K562 (cell line): ENCODE data around the gene PSME1. TPM values are rescaled to one million over a fixed set of nuclear protein-coding genes. Genes with fewer than 3 reads are reported as not detected.

Source experiments
- ASH1L ChIP-seq: fragments of 450-650 bp; IDR thresholded peaks from 2 replicates; pipeline ENCODE4 v1.6.1; 2018; ENCODE audit warnings: borderline replicate concordance, mild to moderate bottlenecking, low read depth; ENCODE audit not compliant: partially characterized antibody
- FOXA1 ChIP-seq: fragments of 450-650 bp; IDR thresholded peaks from 2 replicates; pipeline ENCODE4 v1.6.1; 2016; ENCODE audit warnings: mild to moderate bottlenecking, borderline replicate concordance
- JUND ChIP-seq, 2 experiments: IDR thresholded peaks; 2 replicates in 1 of 2; 3 replicates in 1 of 2; pipeline ENCODE4 v1.6.1; 2011; ENCODE audit warnings: borderline replicate concordance in 2 of 2, low read depth in 2 of 2, low read length in 2 of 2, improper control_type of control experiment in 1 of 2, missing biosample characterization in 1 of 2, missing genetic modification characterization in 1 of 2, missing genetic modification reagents in 1 of 2
- LCOR ChIP-seq: sonication (generic); formaldehyde crosslinking; IDR thresholded peaks from 2 replicates; pipeline ENCODE4 v1.8.0; 2022; ENCODE audit warnings: mild to moderate bottlenecking, missing genetic modification reagents
- RNF2 ChIP-seq: sonication (generic); IDR thresholded peaks from 2 replicates; pipeline ENCODE4 v1.6.1; 2016
- SMAD1 ChIP-seq: fragments of 150-350 bp; IDR thresholded peaks from 2 replicates; pipeline ENCODE4 v1.6.1; 2014; ENCODE audit warnings: low read length, low read depth; ENCODE audit not compliant: partially characterized antibody
- SRSF1 ChIP-seq: fragments of 200-400 bp; formaldehyde crosslinking; IDR thresholded peaks from 2 replicates; pipeline ENCODE4 v1.6.1; 2017; ENCODE audit warnings: mild to moderate bottlenecking, low read depth, low read length, moderate library complexity
- TEAD1 ChIP-seq, 2 experiments: fragments of 450-650 bp in 1 of 2; sonication (generic) in 1 of 2; formaldehyde crosslinking; IDR thresholded peaks; 2 replicates each; pipeline versions ENCODE4 v1.4.0 to v1.8.0; 2020 to 2022; ENCODE audit warnings: mild to moderate bottlenecking in 2 of 2, missing genetic modification reagents in 1 of 2
- TEAD4 ChIP-seq, 2 experiments: sonication (generic) in 1 of 2; formaldehyde crosslinking in 1 of 2; IDR thresholded peaks; 2 replicates each; pipeline versions ENCODE4 v1.6.1 to v1.8.0; 2012 to 2022; ENCODE audit warnings: borderline replicate concordance in 1 of 2, inconsistent platforms in 1 of 2, low read length in 1 of 2, mild to moderate bottlenecking in 1 of 2, missing genetic modification reagents in 1 of 2
- THRB ChIP-seq: fragments of 450-650 bp; formaldehyde crosslinking; conservative IDR thresholded peaks from 2 replicates; pipeline ENCODE4 v1.4.0; 2022; ENCODE audit warnings: mild to moderate bottlenecking, missing genetic modification characterization
- UBTF ChIP-seq, 2 experiments: IDR thresholded peaks; 2 replicates each; pipeline ENCODE4 v1.6.1; 2012; ENCODE audit warnings: improper control_type of control experiment in 2 of 2, low read depth in 2 of 2, low read length in 2 of 2, borderline replicate concordance in 1 of 2
- ZBED1 ChIP-seq: IDR thresholded peaks from 2 replicates; pipeline ENCODE4 v1.6.1; 2014
- ZBTB11 ChIP-seq, 3 experiments: fragments of 200-800 bp in 1 of 3; fragments of 250-450 bp in 1 of 3; fragments of 450-650 bp in 1 of 3; sonication (Bioruptor Pico) in 1 of 3; sonication (Bioruptor generic) in 1 of 3; formaldehyde crosslinking in 1 of 3; IDR thresholded peaks; 2 replicates each; pipeline versions ENCODE4 v1.6.1 to v1.8.0; 2016 to 2022; ENCODE audit warnings: mild to moderate bottlenecking in 2 of 3, missing genetic modification characterization in 2 of 3, missing compliant biosample characterization in 1 of 3, moderate library complexity in 1 of 3
- ZBTB7A ChIP-seq: IDR thresholded peaks from 2 replicates; pipeline ENCODE4 v1.6.1; 2011; ENCODE audit warnings: low read depth, mild to moderate bottlenecking, low read length, moderate library complexity, borderline replicate concordance; ENCODE audit not compliant: control insufficient read depth
- ZNF146 ChIP-seq: IDR thresholded peaks from one replicate; pipeline ENCODE4 v1.6.1; 2018; ENCODE audit warnings: missing compliant biosample characterization; ENCODE audit not compliant: unreplicated experiment
- ZNF408 ChIP-seq: fragments of 250-450 bp; sonication (Bioruptor Pico); IDR thresholded peaks from 2 replicates; pipeline ENCODE4 v1.4.0; 2020; ENCODE audit warnings: low read depth, mild to moderate bottlenecking, moderate library complexity
- ZNF511 ChIP-seq: sonication (generic); formaldehyde crosslinking; IDR thresholded peaks from 2 replicates; pipeline ENCODE4 v1.8.0; 2022; ENCODE audit warnings: mild to moderate bottlenecking, missing genetic modification reagents
- polyA plus RNA-seq, 8 experiments: library from polyadenylated mRNA; depleted of rRNA in 4 of 8; stranded (reverse) in 5 of 8; unstranded in 3 of 8; fragments of >200 nt; fragmentation: Nextera tagmentation in 2 of 8; fragmentation: Illumina TruSeq in 1 of 8; extraction: Ambion mirVana in 2 of 8; extraction: Trizol in 1 of 8; gene quantifications; 2 replicates each; pipeline versions ENCODE4 v1.2.1 to v1.2.3, GENCODE V29; 2011 to 2014; ENCODE audit warnings: inconsistent platforms in 1 of 8, missing spikeins in 1 of 8
- total RNA-seq, 7 experiments: library from RNA; depleted of rRNA in 6 of 7; stranded (reverse); fragments of >200 nt in 6 of 7; fragmentation: Illumina TruSeq in 2 of 7; extraction: Trizol in 2 of 7; gene quantifications; 2 replicates each; pipeline versions ENCODE4 v1.2.1 to v1.2.3, GENCODE V29; 2011 to 2021; ENCODE audit warnings: low replicate concordance in 1 of 7

PSME1 gene
- total and polyA plus RNA-seq, 9 of the 15 experiments (the other 6 are each of a cell fraction or from before 2014, with no cell fraction given) = 20.3 to 180 (median 67.5) TPM

DNA sequence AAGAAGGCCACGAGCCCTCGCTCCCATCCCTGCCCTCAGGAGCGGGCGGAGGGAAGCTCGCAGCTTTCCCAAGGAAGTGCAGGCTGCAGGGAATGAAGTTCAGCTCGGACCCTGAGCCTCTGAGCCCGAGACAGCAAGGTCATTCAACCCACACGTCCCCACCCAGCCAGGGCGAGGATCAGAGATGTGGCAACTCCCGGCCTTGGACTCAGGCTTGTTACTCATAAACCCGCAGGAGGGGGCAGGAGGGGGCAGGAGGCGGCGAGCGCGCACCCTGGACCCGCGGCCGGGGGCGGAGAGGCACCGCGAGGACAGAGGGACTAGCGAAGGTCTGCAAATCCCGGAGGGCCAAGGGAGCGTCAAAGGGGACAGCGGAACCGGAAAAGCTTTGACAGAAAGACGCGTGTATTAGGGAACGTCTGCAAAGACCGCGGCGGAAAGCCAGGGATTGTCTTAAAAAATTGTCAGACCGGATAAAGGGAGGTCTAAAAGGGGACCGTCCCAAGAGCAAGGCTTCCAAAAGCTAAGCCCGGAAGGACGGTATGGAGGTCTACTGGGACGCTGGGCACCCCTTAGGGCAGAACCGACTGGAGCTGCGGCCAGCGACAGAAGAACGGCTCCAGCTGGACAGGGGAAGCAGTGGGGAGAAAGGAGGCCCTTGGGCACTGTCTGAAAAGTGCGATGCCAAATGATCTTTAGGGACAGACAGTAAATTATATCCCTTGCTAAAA, 22.0 kb upstream of the PSME1 start (continued):
- TF ChIP-seq ZBTB11 (CRISPR knock-in tag; IDR thresholded peaks at IDR 0.05) = no peak
- TF ChIP-seq THRB (CRISPR knock-in tag) = 0 out of 2 replicates have a peak, but pooled peaks have one; percentile 31
- 0 out of 2 replicates have a peak, but pooled peaks have one; percentile 24 for TF ChIP-seq ZBED1
- no peak for TF ChIP-seq FOXA1
- 0 out of 2 replicates have a peak, but pooled peaks have one; percentile 1 for TF ChIP-seq JUND (IDR thresholded peaks at IDR 0.05; ENCODE audit: borderline replicate concordance, low read depth, low read length)
- no peak for TF ChIP-seq JUND (tag; IDR thresholded peaks at IDR 0.05; ENCODE audit: borderline replicate concordance, low read depth, low read length)
- 0 out of 2 replicates have a peak, but pooled peaks have one; percentile 0 for TF ChIP-seq TEAD4 (IDR thresholded peaks at IDR 0.05; ENCODE audit: low read length)
- TF ChIP-seq TEAD4 (CRISPR knock-in tag; IDR thresholded peaks at IDR 0.05; ENCODE audit: borderline replicate concordance) = no peak
- TF ChIP-seq ZNF511 (CRISPR knock-in tag) = peak; percentile 57; the same call in 1 of the 2 replicates
- TF ChIP-seq SMAD1 = peak; percentile 29
- peak; percentile 27; the same call in 1 of the 2 replicates for TF ChIP-seq LCOR (CRISPR knock-in tag)
- no peak for TF ChIP-seq ZNF146 (CRISPR knock-in tag)
- TF ChIP-seq TEAD1 (CRISPR knock-in tag; IDR thresholded peaks at IDR 0.05) = peak in 1 of 2 experiments; percentile 10; a peak in 1 of 4 replicates
- TF ChIP-seq ZBTB7A = peak; percentile 67; the same call in 1 of the 2 replicates
- no peak for TF ChIP-seq ZNF408
- TF ChIP-seq RNF2 = peak; percentile 31; the same call in 1 of the 2 replicates
- TF ChIP-seq UBTF (IDR thresholded peaks at IDR 0.05; ENCODE audit: borderline replicate concordance in 1 of 2, low read depth in 2 of 2, low read length in 2 of 2) = peak in 1 of 2 experiments; percentile 46; a peak in 1 of 4 replicates
- no peak for TF ChIP-seq SRSF1
- TF ChIP-seq ASH1L = no peak
